K562 (cell line): Measurements from ENCODE around the gene C1QTNF6. TPM values are rescaled to one million over a fixed set of nuclear protein-coding genes. Genes with fewer than 3 reads are reported as not detected.

Experiments
- AFF4 ChIP-seq: sonication (generic); formaldehyde crosslinking; IDR thresholded peaks from 2 replicates; pipeline ENCODE4 v1.8.0; 2023; ENCODE audit warnings: mild to moderate bottlenecking, missing genetic modification reagents
- BACH1 ChIP-seq: fragments of 200-800 bp; sonication (Bioruptor generic); IDR thresholded peaks from 2 replicates; pipeline ENCODE4 v1.6.1; 2016; ENCODE audit warnings: missing genetic modification characterization, missing compliant biosample characterization
- EGR1 ChIP-seq: fragments of 450-650 bp; conservative IDR thresholded peaks from 2 replicates; pipeline ENCODE4 v1.6.1; 2017; ENCODE audit warnings: mild to moderate bottlenecking
- EP300 ChIP-seq: IDR thresholded peaks from 2 replicates; pipeline ENCODE4 v1.6.1; 2012; ENCODE audit warnings: low read length, improper control_type of control experiment
- ETV6 ChIP-seq, 3 experiments: fragments of 150-350 bp in 1 of 3; sonication (generic) in 1 of 3; formaldehyde crosslinking in 1 of 3; IDR thresholded peaks; 2 replicates each; pipeline versions ENCODE4 v1.6.1 to v1.8.0; 2014 to 2022; ENCODE audit warnings: borderline replicate concordance in 2 of 3, low read depth in 2 of 3, antibody characterized with exemption in 1 of 3, low read length in 1 of 3, mild to moderate bottlenecking in 1 of 3, missing genetic modification reagents in 1 of 3
- HMBOX1 ChIP-seq: sonication (generic); IDR thresholded peaks from 2 replicates; pipeline ENCODE4 v1.6.1; 2016
- ID3 ChIP-seq, 2 experiments: fragments of 250-450 bp in 1 of 2; fragments of 450-650 bp in 1 of 2; sonication (Bioruptor Pico) in 1 of 2; IDR thresholded peaks; 2 replicates each; pipeline versions ENCODE4 v1.6.1 to v1.8.0; 2016 to 2021; ENCODE audit warnings: mild to moderate bottlenecking in 2 of 2, moderate library complexity in 2 of 2, missing compliant biosample characterization in 1 of 2, missing genetic modification characterization in 1 of 2
- KDM2B ChIP-seq: fragments of 250-450 bp; sonication (Bioruptor Pico); IDR thresholded peaks from 2 replicates; pipeline ENCODE4 v1.8.0; 2021; ENCODE audit warnings: mild to moderate bottlenecking, moderate library complexity
- KLF6 ChIP-seq: fragments of 250-450 bp; sonication (Bioruptor Pico); IDR thresholded peaks from 2 replicates; pipeline ENCODE4 v1.4.0; 2020; ENCODE audit warnings: mild to moderate bottlenecking, moderate library complexity, borderline replicate concordance
- MBD2 ChIP-seq: sonication (generic); IDR thresholded peaks from 2 replicates; pipeline ENCODE4 v1.6.1; 2016; ENCODE audit warnings: low read depth, borderline replicate concordance
- NRF1 ChIP-seq, 2 experiments: fragments of 450-650 bp; IDR thresholded peaks in 1 of 2; conservative IDR thresholded peaks in 1 of 2; 2 replicates each; pipeline ENCODE4 v1.6.1; 2014; ENCODE audit warnings: mild to moderate bottlenecking in 2 of 2
- POLR2AphosphoS2 ChIP-seq: IDR thresholded peaks from 2 replicates; pipeline ENCODE4 v1.6.1; 2012; ENCODE audit warnings: low read length, improper control_type of control experiment
- POLR2G ChIP-seq: fragments of 200-400 bp; formaldehyde crosslinking; IDR thresholded peaks from 2 replicates; pipeline ENCODE4 v1.6.1; 2017; ENCODE audit warnings: low read depth, mild to moderate bottlenecking, antibody characterized with exemption, low read length, moderate library complexity
- PRPF4 ChIP-seq: fragments of 200-400 bp; formaldehyde crosslinking; IDR thresholded peaks from one replicate; pipeline ENCODE4 v1.6.1; 2017; ENCODE audit warnings: low read length, low read depth, mild to moderate bottlenecking; ENCODE audit not compliant: insufficient read depth, poor library complexity, severe bottlenecking
- RNF219 ChIP-seq: fragments of 250-450 bp; sonication (Bioruptor Pico); IDR thresholded peaks from 2 replicates; pipeline ENCODE4 v1.5.0; 2022; ENCODE audit warnings: mild to moderate bottlenecking
- SP2 ChIP-seq: IDR thresholded peaks from 2 replicates; pipeline ENCODE4 v1.6.1; 2011; ENCODE audit warnings: mild to moderate bottlenecking, low read depth, low read length, moderate library complexity; ENCODE audit not compliant: poor library complexity, severe bottlenecking; ENCODE audit errors: extremely low read depth
- TARDBP ChIP-seq: fragments of 450-650 bp; IDR thresholded peaks from 2 replicates; pipeline ENCODE4 v1.6.1; 2016
- TCF7 ChIP-seq: sonication (generic); IDR thresholded peaks from 2 replicates; pipeline ENCODE4 v1.6.1; 2016; ENCODE audit warnings: antibody characterized with exemption, borderline replicate concordance
- TEAD1 ChIP-seq, 2 experiments: fragments of 450-650 bp in 1 of 2; sonication (generic) in 1 of 2; formaldehyde crosslinking; IDR thresholded peaks; 2 replicates each; pipeline versions ENCODE4 v1.4.0 to v1.8.0; 2020 to 2022; ENCODE audit warnings: mild to moderate bottlenecking in 2 of 2, missing genetic modification reagents in 1 of 2
- ZNF134 ChIP-seq: fragments of 250-450 bp; sonication (Bioruptor Pico); conservative IDR thresholded peaks from 2 replicates; pipeline ENCODE4 v1.4.0; 2020
- ZNF232 ChIP-seq: sonication (generic); formaldehyde crosslinking; IDR thresholded peaks from 2 replicates; pipeline ENCODE4 v1.8.0; 2022; ENCODE audit warnings: mild to moderate bottlenecking, missing genetic modification reagents
- ZNF764 ChIP-seq: fragments of 250-450 bp; sonication (Bioruptor Pico); IDR thresholded peaks from 2 replicates; pipeline ENCODE4 v1.4.0; 2020; ENCODE audit warnings: low read depth, mild to moderate bottlenecking, moderate library complexity
- polyA plus RNA-seq, 8 experiments: library from polyadenylated mRNA; depleted of rRNA in 4 of 8; stranded (reverse) in 5 of 8; unstranded in 3 of 8; fragments of >200 nt; fragmentation: Nextera tagmentation in 2 of 8; fragmentation: Illumina TruSeq in 1 of 8; extraction: Ambion mirVana in 2 of 8; extraction: Trizol in 1 of 8; gene quantifications; 2 replicates each; pipeline versions ENCODE4 v1.2.1 to v1.2.3, GENCODE V29; 2011 to 2014; ENCODE audit warnings: inconsistent platforms in 1 of 8, missing spikeins in 1 of 8
- total RNA-seq, 7 experiments: library from RNA; depleted of rRNA in 6 of 7; stranded (reverse); fragments of >200 nt in 6 of 7; fragmentation: Illumina TruSeq in 2 of 7; extraction: Trizol in 2 of 7; gene quantifications; 2 replicates each; pipeline versions ENCODE4 v1.2.1 to v1.2.3, GENCODE V29; 2011 to 2021; ENCODE audit warnings: low replicate concordance in 1 of 7

The C1QTNF6 gene
- total and polyA plus RNA-seq, 9 of the 15 experiments (the other 6 are each of a cell fraction or from before 2014, with no cell fraction given) = 0.18 to 0.92 (median 0.55) TPM

DNA sequence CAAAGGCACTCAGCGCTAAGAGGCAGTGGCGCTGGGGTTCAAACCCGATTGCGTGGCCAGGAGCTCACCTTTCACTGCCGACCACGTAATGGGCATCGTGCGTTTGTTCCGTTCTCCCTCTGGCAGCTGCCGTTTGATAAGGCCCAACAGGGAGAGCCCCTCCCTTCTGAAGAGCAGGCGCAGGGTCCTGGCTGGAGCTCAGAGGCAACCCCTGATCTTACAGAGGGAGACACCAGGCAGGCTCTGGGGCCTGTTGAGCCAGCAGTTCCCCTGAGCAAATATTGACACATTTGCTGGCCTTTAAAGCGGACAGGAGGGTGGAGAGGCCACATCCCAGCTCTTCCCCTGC is 11.7 kb upstream of the C1QTNF6 start (continued):
- TF ChIP-seq AFF4 (CRISPR knock-in tag) = no peak
- TF ChIP-seq HMBOX1 = no peak
- no peak for TF ChIP-seq ZNF764 (CRISPR knock-in tag)
- TF ChIP-seq SP2 = no peak
- TF ChIP-seq ETV6 (IDR thresholded peaks at IDR 0.05; ENCODE audit: borderline replicate concordance in 1 of 2, low read depth in 2 of 2, low read length in 1 of 2) = no peak
- TF ChIP-seq ETV6 (CRISPR knock-in tag; IDR thresholded peaks at IDR 0.05; ENCODE audit: borderline replicate concordance) = no peak
- no peak for TF ChIP-seq RNF219 (CRISPR knock-in tag)
- no peak for TF ChIP-seq ZNF232 (CRISPR knock-in tag)
- TF ChIP-seq PRPF4 = no peak
- TF ChIP-seq BACH1 = no peak
- no peak for TF ChIP-seq POLR2AphosphoS2
- no peak for TF ChIP-seq POLR2G
- TF ChIP-seq TARDBP = 0 out of 2 replicates have a peak, but pooled peaks have one; percentile 3
- TF ChIP-seq MBD2 = no peak
- 0 out of 4 replicates have a peak, but pooled peaks of 1 of the 2 experiments have one; percentile 10 for TF ChIP-seq TEAD1 (CRISPR knock-in tag; IDR thresholded peaks at IDR 0.05)
- TF ChIP-seq NRF1 (conservative IDR thresholded peaks at IDR 0.05 in 1 of 2, IDR thresholded peaks at IDR 0.05 in 1 of 2) = peak; percentile 67 to 72; a peak in 3 of 4 replicates
- TF ChIP-seq TCF7 = no peak
- no peak for TF ChIP-seq ID3 (CRISPR knock-in tag; IDR thresholded peaks at IDR 0.05)
- no peak for TF ChIP-seq ID3 (tag; IDR thresholded peaks at IDR 0.05)
- TF ChIP-seq KLF6 (CRISPR knock-in tag) = no peak
- TF ChIP-seq KDM2B (CRISPR knock-in tag) = no peak
- TF ChIP-seq ZNF134 (CRISPR knock-in tag) = no peak
- TF ChIP-seq EGR1 = no peak
- TF ChIP-seq EP300 = no peak
